HL-60 (cell line): ENCODE results near the gene RNU6-7.

Source experiments
- DNase-seq, 2 experiments: peaks; one replicate each; pipeline ENCODE4 v3.0.0-alpha.2; 2010 to 2020; ENCODE audit warnings: low read depth in 1 of 2, low spot score in 1 of 2
- H3K27ac ChIP-seq: fragments of 250-450 bp; sonication (Bioruptor Pico); replicated peaks from 2 replicates; pipeline ENCODE4 v1.5.1; 2020; ENCODE audit warnings: mild to moderate bottlenecking, moderate library complexity
- H3K27me3 ChIP-seq: fragments of 250-450 bp; sonication (Bioruptor Pico); 2 replicates; pipeline ENCODE4 v1.5.1; 2021; ENCODE audit warnings: mild to moderate bottlenecking, moderate library complexity; ENCODE audit not compliant: insufficient read depth, poor library complexity, severe bottlenecking
- H3K4me3 ChIP-seq: replicated peaks from 2 replicates; pipeline ENCODE4 v1.5.1; 2011; ENCODE audit warnings: mild to moderate bottlenecking, control low read depth, low read length; ENCODE audit not compliant: insufficient read depth
- GABPA ChIP-seq: IDR thresholded peaks from 2 replicates; pipeline ENCODE4 v1.6.1; 2012; ENCODE audit warnings: low read depth
- POLR2AphosphoS5 ChIP-seq: IDR thresholded peaks from 2 replicates; pipeline ENCODE4 v1.6.1; 2012; ENCODE audit warnings: low read depth
- SPI1 ChIP-seq: IDR thresholded peaks from 2 replicates; pipeline ENCODE4 v1.6.1; 2012; ENCODE audit warnings: low read depth, mild to moderate bottlenecking, borderline replicate concordance
- TF ChIP-seq, protein P1 (sequence below): IDR thresholded peaks from 2 replicates; pipeline ENCODE4 v1.6.1; 2012; ENCODE audit warnings: low read depth; ENCODE audit not compliant: insufficient replicate concordance
- TF ChIP-seq, protein P2 (sequence below): IDR thresholded peaks from one replicate; pipeline ENCODE4 v1.5.1; 2011; ENCODE audit warnings: low read length, control low read depth, inconsistent platforms; ENCODE audit not compliant: insufficient read depth

The RNU6-7 gene

DNA sequence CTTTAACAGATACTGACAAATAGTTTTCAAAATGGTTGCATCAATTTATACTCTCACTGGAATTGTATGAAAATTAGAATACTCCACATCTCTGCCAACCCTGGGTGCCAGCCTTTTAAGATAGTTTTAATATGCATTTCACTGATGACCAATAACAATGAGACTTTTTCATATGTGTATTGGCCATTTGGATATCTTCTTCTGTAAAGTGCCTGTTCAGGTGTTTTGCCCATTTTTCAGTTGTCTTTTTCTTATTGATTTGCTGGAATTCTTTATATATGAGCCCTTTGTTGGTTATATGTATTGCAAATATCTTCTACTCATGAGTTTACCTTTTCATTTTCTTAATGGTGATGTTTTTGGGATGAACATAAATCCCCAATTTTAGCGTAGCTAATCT, 16.7 kb upstream of the RNU6-7 start:
- Histone ChIP-seq H3K27ac (no peak overlapping the region), H3K4me3 (no peak overlapping the region), H3K27me3 (no peaks in the 10 kb centered on the region)
- DNase-seq, result no peak
- no peak for TF ChIP-seq GABPA

DNA sequence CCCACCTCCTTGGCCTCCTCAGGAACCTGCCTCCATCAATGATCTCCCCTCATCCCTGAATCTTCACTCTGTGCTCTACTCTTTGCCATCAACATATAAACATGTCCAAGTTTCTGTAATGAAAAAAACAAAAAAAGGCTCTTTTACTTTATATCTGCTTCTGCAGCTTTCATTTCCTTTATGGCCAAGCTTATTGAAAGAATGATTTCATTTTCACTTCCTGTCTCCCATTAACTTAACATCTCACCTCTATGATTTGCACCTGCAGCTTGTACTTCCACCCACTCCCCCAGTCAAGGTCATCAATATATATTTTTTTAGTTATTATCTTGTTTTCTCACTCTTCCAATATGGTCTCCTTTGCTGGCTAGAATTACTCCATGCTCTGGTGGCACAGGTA, 15.6 kb upstream of the RNU6-7 start:
- no peak overlapping the region for H3K4me3 ChIP-seq
- H3K27me3 ChIP-seq, result no peaks in the 10 kb centered on the region
- TF ChIP-seq, protein P1, sequence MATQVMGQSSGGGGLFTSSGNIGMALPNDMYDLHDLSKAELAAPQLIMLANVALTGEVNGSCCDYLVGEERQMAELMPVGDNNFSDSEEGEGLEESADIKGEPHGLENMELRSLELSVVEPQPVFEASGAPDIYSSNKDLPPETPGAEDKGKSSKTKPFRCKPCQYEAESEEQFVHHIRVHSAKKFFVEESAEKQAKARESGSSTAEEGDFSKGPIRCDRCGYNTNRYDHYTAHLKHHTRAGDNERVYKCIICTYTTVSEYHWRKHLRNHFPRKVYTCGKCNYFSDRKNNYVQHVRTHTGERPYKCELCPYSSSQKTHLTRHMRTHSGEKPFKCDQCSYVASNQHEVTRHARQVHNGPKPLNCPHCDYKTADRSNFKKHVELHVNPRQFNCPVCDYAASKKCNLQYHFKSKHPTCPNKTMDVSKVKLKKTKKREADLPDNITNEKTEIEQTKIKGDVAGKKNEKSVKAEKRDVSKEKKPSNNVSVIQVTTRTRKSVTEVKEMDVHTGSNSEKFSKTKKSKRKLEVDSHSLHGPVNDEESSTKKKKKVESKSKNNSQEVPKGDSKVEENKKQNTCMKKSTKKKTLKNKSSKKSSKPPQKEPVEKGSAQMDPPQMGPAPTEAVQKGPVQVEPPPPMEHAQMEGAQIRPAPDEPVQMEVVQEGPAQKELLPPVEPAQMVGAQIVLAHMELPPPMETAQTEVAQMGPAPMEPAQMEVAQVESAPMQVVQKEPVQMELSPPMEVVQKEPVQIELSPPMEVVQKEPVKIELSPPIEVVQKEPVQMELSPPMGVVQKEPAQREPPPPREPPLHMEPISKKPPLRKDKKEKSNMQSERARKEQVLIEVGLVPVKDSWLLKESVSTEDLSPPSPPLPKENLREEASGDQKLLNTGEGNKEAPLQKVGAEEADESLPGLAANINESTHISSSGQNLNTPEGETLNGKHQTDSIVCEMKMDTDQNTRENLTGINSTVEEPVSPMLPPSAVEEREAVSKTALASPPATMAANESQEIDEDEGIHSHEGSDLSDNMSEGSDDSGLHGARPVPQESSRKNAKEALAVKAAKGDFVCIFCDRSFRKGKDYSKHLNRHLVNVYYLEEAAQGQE, result no peak
- TF ChIP-seq, protein P2, sequence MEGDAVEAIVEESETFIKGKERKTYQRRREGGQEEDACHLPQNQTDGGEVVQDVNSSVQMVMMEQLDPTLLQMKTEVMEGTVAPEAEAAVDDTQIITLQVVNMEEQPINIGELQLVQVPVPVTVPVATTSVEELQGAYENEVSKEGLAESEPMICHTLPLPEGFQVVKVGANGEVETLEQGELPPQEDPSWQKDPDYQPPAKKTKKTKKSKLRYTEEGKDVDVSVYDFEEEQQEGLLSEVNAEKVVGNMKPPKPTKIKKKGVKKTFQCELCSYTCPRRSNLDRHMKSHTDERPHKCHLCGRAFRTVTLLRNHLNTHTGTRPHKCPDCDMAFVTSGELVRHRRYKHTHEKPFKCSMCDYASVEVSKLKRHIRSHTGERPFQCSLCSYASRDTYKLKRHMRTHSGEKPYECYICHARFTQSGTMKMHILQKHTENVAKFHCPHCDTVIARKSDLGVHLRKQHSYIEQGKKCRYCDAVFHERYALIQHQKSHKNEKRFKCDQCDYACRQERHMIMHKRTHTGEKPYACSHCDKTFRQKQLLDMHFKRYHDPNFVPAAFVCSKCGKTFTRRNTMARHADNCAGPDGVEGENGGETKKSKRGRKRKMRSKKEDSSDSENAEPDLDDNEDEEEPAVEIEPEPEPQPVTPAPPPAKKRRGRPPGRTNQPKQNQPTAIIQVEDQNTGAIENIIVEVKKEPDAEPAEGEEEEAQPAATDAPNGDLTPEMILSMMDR, result no peak
- no peak for TF ChIP-seq GABPA
- no peak for TF ChIP-seq SPI1
- TF ChIP-seq POLR2AphosphoS5, result no peak
- no peak for DNase-seq
- H3K27ac ChIP-seq, result no peak overlapping the region

DNA sequence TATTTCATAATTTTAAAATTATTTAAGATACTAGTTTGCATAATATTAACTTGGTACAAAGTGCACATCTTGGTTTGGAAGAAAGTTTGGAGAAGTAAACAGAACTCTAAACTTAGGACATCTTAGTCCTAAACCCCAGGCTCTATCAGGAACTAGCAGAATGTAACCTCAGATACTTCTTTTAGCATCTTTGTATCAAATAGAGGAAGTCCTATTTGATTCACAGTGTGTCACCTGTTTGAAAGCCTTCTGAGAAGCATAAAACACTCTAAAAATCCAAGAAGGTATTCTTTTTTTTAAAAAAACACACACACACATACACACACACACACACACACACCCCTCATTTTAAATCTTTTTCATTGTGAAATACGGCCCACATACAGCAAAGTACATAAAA, 12.0 kb upstream of the RNU6-7 start:
- H3K27me3 ChIP-seq, result no peaks in the 10 kb centered on the region
- no peak overlapping the region for H3K27ac ChIP-seq
- no peak overlapping the region for H3K4me3 ChIP-seq
- TF ChIP-seq, protein P1, result no peak
- TF ChIP-seq, protein P2, result no peak
- TF ChIP-seq SPI1 (no peak), POLR2AphosphoS5 (no peak), GABPA (no peak)
- no peak for DNase-seq

DNA sequence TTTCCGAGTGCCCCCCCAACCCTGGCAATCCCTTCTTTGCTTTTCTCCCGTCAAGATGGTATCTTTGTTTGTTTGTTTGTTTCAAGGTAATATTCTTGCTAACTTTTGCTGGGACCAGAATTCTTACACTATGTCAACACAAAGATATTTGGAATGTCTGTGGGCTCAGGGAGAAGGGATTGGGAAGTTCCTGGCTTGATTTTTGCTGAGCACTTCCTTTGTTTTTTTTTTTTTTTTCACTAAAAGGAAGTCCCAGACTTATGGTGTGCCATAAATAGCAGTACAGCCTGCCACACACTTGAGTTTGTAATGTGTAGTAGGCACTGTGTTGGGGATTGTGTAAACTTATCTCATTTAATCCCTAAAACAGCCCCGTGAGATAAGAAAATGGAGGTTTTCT, 11.2 kb upstream of the RNU6-7 start:
- Histone ChIP-seq H3K27me3 (no peaks in the 10 kb centered on the region), H3K4me3 (no peak overlapping the region), H3K27ac (no peak overlapping the region)
- TF ChIP-seq GABPA (no peak), POLR2AphosphoS5 (no peak), SPI1 (no peak)
- TF ChIP-seq, protein P2, result no peak
- TF ChIP-seq, protein P1, result no peak
- DNase-seq, result no peak
